ENCODE results near the gene CNN2. TPM values are rescaled to one million over a fixed set of nuclear protein-coding genes. Genes with fewer than 3 reads are reported as not detected.

CNN2 gene
- total RNA-seq, 1 donor from 2014 or later: 94.0 TPM

- intact Hi-C loops (cut with micrococcal nuclease): no loop called here
- DNase-seq (no peak), ATAC-seq (no peak)
These were observed 18.0 kb upstream of the CNN2 start for GRCh38 chr19:1008268-1009040.

GRCh38 chr19:1009041-1009980 is 17.1 kb upstream of the CNN2 start:
- ATAC-seq: peak; percentile 32
- peak; percentile 63 for DNase-seq
- intact Hi-C loops (cut with micrococcal nuclease): no loop called here

GRCh38 chr19:1009981-1010538 is 16.3 kb upstream of the CNN2 start:
- ATAC-seq (peak; percentile 2), DNase-seq (no peak)
- intact Hi-C loops (cut with micrococcal nuclease): no loop called here

GRCh38 chr19:1010586-1011510 is 15.6 kb upstream of the CNN2 start:
- intact Hi-C loops (cut with micrococcal nuclease): no loop called here
- no peak for ATAC-seq
- DNase-seq: no peak

GRCh38 chr19:1011831-1012333 is 14.5 kb upstream of the CNN2 start:
- DNase-seq: no peak
- intact Hi-C loops (cut with micrococcal nuclease): no loop called here
- ATAC-seq: no peak

GRCh38 chr19:1012334-1012733 is 14.1 kb upstream of the CNN2 start:
- intact Hi-C loops (cut with micrococcal nuclease): no loop called here
- DNase-seq (no peak), ATAC-seq (no peak)

GRCh38 chr19:1013218-1013617 is 13.2 kb upstream of the CNN2 start:
- ATAC-seq (no peak), DNase-seq (no peak)
- intact Hi-C loops (cut with micrococcal nuclease): no loop called here

GRCh38 chr19:1014161-1015060 is 12.0 kb upstream of the CNN2 start:
- no peak for DNase-seq
- ATAC-seq: no peak
- intact Hi-C loops (cut with micrococcal nuclease): no loop called here

- intact Hi-C loops (cut with micrococcal nuclease): no loop called here
- DNase-seq: no peak
These were observed 11.2 kb upstream of the CNN2 start for GRCh38 chr19:1015061-1015781.

GRCh38 chr19:1015782-1016646 is 10.4 kb upstream of the CNN2 start:
- ATAC-seq (no peak), DNase-seq (no peak)
- intact Hi-C loops (cut with micrococcal nuclease): no loop called here

More at GRCh38 chr19:1015061-1015781, 11.2 kb upstream of the CNN2 start:
- no peak for ATAC-seq

- intact Hi-C loops (cut with micrococcal nuclease): no loop called here
These were observed 9.7 kb upstream of the CNN2 start for GRCh38 chr19:1016647-1017114.

GRCh38 chr19:1017115-1017905 is 9.1 kb upstream of the CNN2 start:
- no peak for DNase-seq
- intact Hi-C loops (cut with micrococcal nuclease): no loop called here
- ATAC-seq: no peak

More at GRCh38 chr19:1016647-1017114, 9.7 kb upstream of the CNN2 start:
- ATAC-seq (no peak), DNase-seq (no peak)

GRCh38 chr19:1017906-1018305 is 8.5 kb upstream of the CNN2 start:
- ATAC-seq (no peak), DNase-seq (no peak)
- intact Hi-C loops (cut with micrococcal nuclease): no loop called here

- ATAC-seq (no peak), DNase-seq (no peak)
- intact Hi-C loops (cut with micrococcal nuclease): no loop called here
These were observed 8.0 kb upstream of the CNN2 start for GRCh38 chr19:1018393-1018792.

GRCh38 chr19:1018932-1019615 is 7.3 kb upstream of the CNN2 start:
- no peak for ATAC-seq
- intact Hi-C loops (cut with micrococcal nuclease): no loop called here
- no peak for DNase-seq
